HepG2 (cell line): ENCODE results near the gene MMP25.

Experiments used
- FOXA1 ChIP-seq, 2 experiments: fragments of 450-650 bp in 1 of 2; sonication (generic) in 1 of 2; formaldehyde crosslinking in 1 of 2; IDR thresholded peaks; 2 replicates each; pipeline versions ENCODE4 v1.4.0 to v1.6.1; 2016 to 2020; ENCODE audit warnings: missing genetic modification reagents in 1 of 2
- TF ChIP-seq, protein P1 (sequence below): sonication (generic); formaldehyde crosslinking; IDR thresholded peaks from 2 replicates; pipeline ENCODE4 v1.5.0; 2020; ENCODE audit warnings: mild to moderate bottlenecking, missing genetic modification reagents, moderate library complexity
- TF ChIP-seq, protein P2 (sequence below): sonication (generic); formaldehyde crosslinking; IDR thresholded peaks from 2 replicates; pipeline ENCODE4 v1.4.0; 2020; ENCODE audit warnings: low read depth, mild to moderate bottlenecking, missing genetic modification reagents

DNA sequence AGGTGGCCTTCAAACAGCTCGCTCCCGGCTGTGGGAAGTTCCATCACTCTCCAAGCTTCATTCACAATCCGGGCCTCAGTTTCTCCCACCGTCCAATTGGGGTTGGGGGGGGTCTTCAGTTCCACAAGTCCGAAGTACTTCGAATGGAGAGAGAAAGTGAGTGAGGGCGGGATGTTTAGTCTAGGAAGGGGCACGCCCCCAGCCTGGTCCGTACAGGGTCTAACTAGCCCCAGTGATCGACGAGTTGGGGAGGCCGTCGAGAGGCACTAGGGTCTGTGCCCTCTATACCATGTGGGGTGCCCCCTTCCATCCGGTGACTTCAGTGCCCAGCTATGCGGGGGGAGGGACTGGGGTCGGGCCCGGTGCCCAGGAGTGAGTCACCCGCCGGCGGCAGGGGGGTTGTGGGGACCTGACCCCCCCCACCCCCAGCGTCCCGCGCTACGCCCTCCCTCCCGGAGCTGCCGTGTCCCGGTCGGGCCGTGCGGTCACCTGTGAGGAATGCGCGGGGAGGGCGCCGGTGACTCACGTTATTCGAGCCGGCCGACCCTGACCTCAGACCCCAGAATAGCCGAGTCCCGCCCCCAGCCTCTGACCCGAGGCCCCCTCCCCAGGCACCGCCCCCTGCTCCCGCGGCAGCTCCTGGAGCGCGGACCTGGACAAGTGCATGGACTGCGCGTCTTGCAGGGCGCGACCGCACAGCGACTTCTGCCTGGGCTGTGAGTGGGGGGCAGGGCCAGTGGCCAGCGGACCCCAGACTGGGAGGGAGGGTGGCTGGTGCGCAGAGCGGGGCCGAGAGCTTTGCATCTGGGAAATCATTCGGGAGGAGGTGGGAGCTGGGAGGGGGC, 25.5 kb upstream of the MMP25 start:
- TF ChIP-seq, protein P1, sequence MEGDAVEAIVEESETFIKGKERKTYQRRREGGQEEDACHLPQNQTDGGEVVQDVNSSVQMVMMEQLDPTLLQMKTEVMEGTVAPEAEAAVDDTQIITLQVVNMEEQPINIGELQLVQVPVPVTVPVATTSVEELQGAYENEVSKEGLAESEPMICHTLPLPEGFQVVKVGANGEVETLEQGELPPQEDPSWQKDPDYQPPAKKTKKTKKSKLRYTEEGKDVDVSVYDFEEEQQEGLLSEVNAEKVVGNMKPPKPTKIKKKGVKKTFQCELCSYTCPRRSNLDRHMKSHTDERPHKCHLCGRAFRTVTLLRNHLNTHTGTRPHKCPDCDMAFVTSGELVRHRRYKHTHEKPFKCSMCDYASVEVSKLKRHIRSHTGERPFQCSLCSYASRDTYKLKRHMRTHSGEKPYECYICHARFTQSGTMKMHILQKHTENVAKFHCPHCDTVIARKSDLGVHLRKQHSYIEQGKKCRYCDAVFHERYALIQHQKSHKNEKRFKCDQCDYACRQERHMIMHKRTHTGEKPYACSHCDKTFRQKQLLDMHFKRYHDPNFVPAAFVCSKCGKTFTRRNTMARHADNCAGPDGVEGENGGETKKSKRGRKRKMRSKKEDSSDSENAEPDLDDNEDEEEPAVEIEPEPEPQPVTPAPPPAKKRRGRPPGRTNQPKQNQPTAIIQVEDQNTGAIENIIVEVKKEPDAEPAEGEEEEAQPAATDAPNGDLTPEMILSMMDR (CRISPR knock-in tag) = no peak
- TF ChIP-seq, protein P2, sequence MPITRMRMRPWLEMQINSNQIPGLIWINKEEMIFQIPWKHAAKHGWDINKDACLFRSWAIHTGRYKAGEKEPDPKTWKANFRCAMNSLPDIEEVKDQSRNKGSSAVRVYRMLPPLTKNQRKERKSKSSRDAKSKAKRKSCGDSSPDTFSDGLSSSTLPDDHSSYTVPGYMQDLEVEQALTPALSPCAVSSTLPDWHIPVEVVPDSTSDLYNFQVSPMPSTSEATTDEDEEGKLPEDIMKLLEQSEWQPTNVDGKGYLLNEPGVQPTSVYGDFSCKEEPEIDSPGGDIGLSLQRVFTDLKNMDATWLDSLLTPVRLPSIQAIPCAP (CRISPR knock-in tag) = no peak
- TF ChIP-seq FOXA1 (IDR thresholded peaks at IDR 0.05) (no peak), FOXA1 (CRISPR knock-in tag; IDR thresholded peaks at IDR 0.05) (no peak)
